ENCODE data around the gene SEPTIN10.
"Not testable (repeated sequence)": the region's sequence is repeated elsewhere in the genome, so short reads cannot be mapped to it uniquely, and the experiment has no call there.

Gene SEPTIN10

DNA sequence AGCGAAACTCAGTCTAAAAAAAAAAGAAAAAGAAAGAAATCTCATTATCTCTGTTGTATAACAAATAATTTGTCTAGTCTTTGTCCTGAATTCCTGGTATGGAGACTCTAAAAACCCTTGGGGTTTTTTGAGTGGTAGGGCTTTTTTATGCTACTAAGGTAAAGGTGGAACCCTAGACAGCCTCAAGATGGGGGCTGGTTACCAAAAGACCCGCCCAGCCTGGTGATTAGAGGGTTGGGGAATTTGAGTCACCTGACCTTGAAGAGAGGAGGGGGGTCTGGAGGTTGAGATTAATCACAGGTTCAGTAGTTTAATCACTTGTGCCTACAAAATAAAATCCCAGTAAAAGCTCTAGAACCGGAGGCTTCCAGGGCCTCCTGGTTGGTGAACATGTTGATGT lies 18.0 kb upstream of the SEPTIN10 start:
- H3K27ac ChIP-seq = no peak overlapping the region
- TF ChIP-seq ZFX (IDR thresholded peaks at IDR 0.05; ENCODE audit: borderline replicate concordance) = no peak
- TF ChIP-seq, protein P1, sequence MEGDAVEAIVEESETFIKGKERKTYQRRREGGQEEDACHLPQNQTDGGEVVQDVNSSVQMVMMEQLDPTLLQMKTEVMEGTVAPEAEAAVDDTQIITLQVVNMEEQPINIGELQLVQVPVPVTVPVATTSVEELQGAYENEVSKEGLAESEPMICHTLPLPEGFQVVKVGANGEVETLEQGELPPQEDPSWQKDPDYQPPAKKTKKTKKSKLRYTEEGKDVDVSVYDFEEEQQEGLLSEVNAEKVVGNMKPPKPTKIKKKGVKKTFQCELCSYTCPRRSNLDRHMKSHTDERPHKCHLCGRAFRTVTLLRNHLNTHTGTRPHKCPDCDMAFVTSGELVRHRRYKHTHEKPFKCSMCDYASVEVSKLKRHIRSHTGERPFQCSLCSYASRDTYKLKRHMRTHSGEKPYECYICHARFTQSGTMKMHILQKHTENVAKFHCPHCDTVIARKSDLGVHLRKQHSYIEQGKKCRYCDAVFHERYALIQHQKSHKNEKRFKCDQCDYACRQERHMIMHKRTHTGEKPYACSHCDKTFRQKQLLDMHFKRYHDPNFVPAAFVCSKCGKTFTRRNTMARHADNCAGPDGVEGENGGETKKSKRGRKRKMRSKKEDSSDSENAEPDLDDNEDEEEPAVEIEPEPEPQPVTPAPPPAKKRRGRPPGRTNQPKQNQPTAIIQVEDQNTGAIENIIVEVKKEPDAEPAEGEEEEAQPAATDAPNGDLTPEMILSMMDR (IDR thresholded peaks at IDR 0.05) = no peak

DNA sequence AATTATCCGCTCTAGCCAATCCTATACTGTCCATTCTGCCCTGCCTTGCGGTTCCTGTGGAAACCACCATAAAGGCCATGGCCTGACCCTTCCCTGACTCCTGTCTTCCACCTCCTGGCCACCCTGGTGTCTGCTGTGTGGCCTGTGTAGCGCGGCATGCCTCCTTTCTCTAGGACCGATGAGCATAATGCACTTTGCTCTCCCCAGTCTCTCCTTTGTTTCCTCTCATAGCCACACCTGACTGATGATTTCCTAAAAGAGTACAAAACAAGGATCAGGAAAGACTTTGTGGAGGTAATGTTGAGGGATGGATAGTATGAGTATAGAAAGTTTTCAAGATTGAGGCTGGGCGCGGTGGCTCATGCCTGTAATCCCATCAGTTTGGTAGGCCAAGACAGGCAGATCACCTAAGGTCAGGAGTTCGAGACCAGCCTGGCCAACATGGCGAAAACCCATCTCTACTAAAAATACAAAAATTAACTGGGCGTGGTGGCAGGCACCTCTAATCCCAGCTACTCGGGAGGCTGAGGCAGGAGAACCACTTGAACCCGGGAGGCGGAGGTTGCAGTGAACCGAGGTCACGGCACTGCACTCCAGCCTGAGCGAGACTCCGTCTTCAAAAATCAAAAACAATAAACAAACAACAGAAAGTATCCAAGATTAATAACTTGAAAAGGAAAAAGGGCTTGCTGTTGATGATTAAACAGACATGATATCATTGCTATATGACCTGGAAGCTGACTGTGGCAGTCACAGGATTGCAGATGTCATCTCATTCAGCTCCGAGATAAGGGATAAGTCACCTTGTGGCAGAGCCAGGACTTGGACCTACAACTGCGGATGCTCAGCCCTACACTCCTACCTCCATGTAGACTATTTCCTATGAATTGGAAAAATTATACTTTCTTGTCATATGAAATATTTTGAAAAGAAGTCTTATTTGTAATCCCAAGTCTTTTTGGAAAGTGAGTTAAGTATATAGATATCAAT lies 17.0 kb upstream of the SEPTIN10 start:
- no peak overlapping the region for H3K27ac ChIP-seq
- TF ChIP-seq ZFX (IDR thresholded peaks at IDR 0.05; ENCODE audit: borderline replicate concordance) = no peak
- TF ChIP-seq, protein P1 (IDR thresholded peaks at IDR 0.05) = no peak

DNA sequence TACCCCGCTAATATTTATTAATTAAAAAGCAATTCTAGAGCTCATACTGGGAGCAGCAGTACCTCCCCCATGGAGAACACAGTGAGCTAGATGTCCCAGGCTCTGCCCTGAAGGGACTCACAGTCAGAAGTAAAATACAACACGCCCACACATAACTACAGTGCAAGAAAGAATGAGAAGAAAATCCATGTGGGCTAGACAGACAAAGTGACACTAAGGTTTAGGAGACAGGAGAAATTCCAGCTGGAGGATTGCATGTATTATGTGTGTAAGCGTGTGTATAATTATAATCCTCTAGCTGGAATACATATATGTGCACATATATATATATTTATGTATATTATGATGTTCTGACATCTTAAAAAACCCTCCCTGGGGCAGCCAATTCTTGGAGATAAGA lies 16.1 kb upstream of the SEPTIN10 start:
- no peak for TF ChIP-seq ZFX (IDR thresholded peaks at IDR 0.05; ENCODE audit: borderline replicate concordance)
- TF ChIP-seq, protein P1 (IDR thresholded peaks at IDR 0.05) = no peak
- H3K27ac ChIP-seq = no peak overlapping the region

DNA sequence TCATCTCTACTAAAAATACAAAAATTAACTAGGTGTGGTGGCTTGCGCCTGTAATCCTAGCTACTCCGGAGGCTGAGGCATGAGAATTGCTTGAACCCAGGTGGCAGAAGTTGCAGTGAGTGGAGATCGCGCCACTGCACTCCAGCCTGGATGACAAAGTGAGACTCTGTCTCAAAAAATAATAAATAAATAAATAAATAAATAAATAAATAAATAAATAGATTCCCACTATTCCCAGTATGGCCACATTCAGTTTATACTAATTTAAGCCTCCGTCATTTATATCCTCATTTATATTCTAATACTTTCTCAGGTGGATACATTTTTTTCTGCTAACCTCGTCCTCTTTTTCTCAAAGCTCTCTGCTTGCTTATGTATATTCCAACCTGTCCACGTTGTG lies 14.6 kb upstream of the SEPTIN10 start:
- not testable (repeated sequence) for H3K27ac ChIP-seq

DNA sequence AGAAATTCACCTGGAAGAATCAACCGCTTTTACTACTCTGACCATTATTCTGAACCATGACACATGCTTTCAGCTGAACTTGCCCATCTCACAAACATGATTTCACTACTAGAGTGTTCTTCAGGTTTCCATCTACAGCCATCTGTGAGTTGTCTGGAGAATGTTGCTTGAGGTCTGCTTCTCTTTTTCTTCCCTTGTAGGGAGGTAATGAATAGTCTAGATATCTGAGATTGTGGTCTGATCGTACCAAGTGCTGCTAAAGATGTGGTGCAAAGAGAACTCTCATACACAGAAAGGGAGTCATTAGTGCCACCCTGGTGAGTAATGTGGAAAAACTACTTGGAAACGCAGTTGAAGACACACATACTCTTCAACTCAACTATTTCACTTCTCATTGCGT lies 10.6 kb upstream of the SEPTIN10 start:
- H3K27ac ChIP-seq = no peak overlapping the region
- no peak for TF ChIP-seq ZFX (IDR thresholded peaks at IDR 0.05; ENCODE audit: borderline replicate concordance)

DNA sequence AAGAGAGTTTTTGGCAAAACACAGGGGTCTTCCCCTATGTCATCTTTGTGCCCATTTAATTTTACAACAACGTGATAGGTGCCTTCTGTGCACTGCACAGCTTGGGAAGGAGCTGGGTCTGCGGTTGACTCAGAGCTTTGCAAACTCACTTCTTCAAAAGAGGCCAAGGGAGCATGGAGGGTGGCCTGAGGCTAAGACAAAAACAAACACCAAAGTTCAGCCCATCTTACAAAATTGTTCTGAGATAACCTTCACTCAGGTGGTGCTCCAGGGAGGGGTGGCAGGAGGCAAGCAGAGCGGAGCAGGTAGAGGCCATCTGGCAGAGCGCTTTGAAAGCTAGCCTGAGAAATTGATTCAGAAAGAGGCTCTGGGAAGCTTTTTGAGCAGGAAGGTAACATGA lies 10.2 kb upstream of the SEPTIN10 start:
- no peak overlapping the region for H3K27ac ChIP-seq
- no peak for TF ChIP-seq ZFX (IDR thresholded peaks at IDR 0.05; ENCODE audit: borderline replicate concordance)
- TF ChIP-seq, protein P1 (IDR thresholded peaks at IDR 0.05) = no peak

- H3K27ac ChIP-seq = no peak overlapping the region
- TF ChIP-seq, protein P1 (IDR thresholded peaks at IDR 0.05) = no peak
- TF ChIP-seq ZFX (IDR thresholded peaks at IDR 0.05; ENCODE audit: borderline replicate concordance) = no peak
Observed at GRCh38 chr2:109623297-109623696, 9.5 kb upstream of the SEPTIN10 start.

DNA sequence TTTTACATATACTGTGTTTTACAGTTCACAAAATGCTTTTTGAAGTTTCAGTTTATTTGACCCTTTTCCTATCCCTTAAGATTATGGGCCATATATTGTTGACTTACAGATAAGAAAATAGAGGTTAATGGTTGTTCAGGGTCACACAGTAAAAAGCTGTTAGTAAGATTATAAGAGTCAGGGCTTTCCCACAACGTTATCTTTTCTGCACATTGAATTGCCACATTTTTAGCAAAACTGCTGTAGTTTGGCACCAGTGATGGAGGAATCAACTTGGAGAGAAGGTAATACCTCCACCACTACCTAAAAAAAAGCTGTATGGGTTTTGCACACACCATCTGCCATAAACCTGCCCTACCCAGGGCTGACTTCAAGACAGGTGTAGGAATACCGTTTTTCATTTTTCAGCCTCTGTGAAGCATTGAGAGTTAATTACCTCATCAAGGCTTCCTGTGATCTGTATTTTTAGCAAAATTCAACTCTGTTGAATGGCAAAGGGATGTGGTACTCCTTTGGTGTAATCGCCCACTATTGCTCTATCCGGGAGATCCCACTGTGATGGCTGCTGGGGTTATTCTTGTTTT lies 5.4 kb upstream of the SEPTIN10 start:
- H3K27ac ChIP-seq = no peak overlapping the region
- TF ChIP-seq, protein P1 (IDR thresholded peaks at IDR 0.05) = no peak
- TF ChIP-seq ZFX (IDR thresholded peaks at IDR 0.05; ENCODE audit: borderline replicate concordance) = no peak

All from 22Rv1 (cell line).